Endometrium (tissue), 2 donors: Measurements from ENCODE around the gene C3orf52.

ENCODE experiments used
- FAIRE-seq: peaks from 2 replicates; lab custom pipeline; 2012; peaks lifted over from hg19 to GRCh38; lab: Jason Lieb, UNC
- donor health status: control.
- donor health status: control.

C3orf52 gene

GRCh38 chr3:112086875-112087524 is 811 bp downstream of the C3orf52 start:
- no peak for FAIRE-seq

DNA sequence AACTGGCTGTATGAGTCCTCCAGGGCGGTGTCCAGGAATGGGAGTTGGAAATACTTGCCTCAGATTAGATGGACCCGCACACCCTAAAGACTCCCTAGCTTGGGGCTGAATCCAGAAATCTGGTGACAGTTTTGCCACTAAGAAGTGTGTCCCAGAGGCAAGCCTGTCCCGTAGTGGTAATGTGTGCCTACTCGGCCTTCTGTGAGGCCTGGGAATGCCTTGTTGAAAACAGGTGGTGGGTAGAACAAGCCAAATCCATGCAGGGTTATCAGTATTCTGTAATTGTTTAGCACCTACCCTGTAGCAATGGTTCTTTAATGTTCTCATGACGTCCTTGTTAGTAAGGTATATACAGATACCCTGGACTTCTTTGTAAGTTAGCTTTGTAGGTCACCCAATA is 1.6 kb downstream of the C3orf52 start:
- FAIRE-seq: no peak

DNA sequence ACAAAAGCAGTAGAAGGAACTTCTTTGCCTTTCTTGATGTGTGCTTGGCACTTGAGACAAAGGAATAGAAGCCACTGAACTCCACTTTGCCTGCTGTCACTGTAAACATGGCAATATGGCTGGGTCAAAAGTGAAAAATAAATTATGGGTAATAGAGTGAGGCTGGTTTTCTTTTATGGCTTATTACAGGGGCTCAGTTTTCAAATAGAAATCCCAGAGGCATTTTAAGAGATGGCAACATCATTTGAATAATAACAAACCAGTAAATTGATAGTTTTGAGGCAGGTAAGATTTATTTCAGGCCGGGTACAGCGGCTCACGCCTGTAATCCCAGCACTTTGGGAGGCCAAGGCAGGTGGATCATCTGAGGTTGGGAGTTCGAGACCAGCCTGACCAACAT is 2.8 kb downstream of the C3orf52 start:
- no peak for FAIRE-seq

DNA sequence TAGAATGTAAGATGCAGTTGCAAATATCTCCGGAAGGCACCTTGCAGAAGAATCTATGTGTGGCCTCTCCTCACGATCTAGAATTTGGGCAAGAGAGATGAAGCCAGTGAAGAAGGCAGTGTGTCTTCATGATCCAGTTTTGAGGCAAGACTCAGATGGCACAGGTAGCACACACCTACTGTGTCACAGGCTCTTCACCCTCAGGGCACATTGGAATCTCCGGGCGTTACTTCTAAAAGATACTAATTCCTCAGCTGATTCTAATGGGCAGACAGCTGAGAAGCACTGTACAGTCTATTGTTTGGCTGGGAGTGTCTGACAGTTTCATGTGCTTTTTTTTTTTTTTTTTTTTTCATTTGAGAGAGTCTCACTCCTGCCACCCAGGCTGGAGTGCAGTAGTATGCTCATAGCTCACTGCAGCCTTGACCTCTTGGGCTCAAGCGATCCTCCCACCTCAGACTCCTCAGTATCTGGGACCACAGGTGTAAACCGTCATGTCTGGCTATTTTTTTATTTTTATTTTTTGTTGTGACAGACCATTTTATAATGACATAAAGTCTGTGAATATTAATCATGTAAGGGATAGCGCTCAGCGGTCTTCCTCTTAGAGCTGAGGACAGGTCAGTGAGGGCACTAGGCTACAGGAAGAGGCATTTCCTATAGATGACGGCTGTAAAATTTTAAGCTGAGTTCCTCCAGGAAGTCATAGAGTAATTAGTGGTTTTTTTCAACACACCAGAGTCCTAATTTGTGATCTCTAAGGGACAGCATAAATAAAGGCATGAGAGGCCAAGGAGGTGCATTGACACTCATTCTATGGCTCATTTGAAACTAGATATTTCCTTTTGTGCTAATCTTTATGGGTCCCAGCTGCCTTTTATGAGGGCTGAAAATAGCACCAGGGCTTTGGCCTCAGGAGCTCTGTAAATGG is 4.0 kb downstream of the C3orf52 start:
- no peak for FAIRE-seq

GRCh38 chr3:112090887-112091586 is 4.8 kb downstream of the C3orf52 start:
- FAIRE-seq: no peak

- FAIRE-seq: no peak
These were observed 6.4 kb downstream of the C3orf52 start for GRCh38 chr3:112092496-112093179.

GRCh38 chr3:112093180-112093522 is 7.0 kb downstream of the C3orf52 start:
- no peak for FAIRE-seq

GRCh38 chr3:112095731-112096130 is 9.5 kb downstream of the C3orf52 start:
- no peak for FAIRE-seq

DNA sequence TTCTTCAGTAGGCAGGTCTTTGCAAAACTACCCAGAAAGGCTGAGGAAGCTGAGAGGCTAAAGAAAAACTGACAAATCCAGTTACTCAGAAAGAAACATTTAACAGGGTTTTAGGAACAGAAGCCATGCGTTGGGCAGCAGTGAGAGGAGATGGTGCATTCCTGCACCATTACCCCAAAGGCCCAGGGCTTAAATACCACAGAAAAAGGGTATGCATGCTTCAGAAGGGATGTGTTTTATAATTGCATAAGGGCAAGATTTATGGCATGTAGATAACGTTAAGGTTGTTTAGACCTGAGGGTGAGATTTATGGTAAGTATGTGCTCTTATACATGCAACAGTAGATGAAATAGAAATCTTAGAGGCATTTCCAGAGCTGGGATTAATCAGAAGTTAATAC is 10.0 kb downstream of the C3orf52 start:
- no peak for FAIRE-seq

- no peak for FAIRE-seq
These were observed 11.2 kb downstream of the C3orf52 start for GRCh38 chr3:112097378-112097777.

- no peak for FAIRE-seq
These were observed 15.7 kb downstream of the C3orf52 start for GRCh38 chr3:112101916-112102315.

GRCh38 chr3:112104774-112105173 is 18.6 kb downstream of the C3orf52 start:
- no peak for FAIRE-seq

DNA sequence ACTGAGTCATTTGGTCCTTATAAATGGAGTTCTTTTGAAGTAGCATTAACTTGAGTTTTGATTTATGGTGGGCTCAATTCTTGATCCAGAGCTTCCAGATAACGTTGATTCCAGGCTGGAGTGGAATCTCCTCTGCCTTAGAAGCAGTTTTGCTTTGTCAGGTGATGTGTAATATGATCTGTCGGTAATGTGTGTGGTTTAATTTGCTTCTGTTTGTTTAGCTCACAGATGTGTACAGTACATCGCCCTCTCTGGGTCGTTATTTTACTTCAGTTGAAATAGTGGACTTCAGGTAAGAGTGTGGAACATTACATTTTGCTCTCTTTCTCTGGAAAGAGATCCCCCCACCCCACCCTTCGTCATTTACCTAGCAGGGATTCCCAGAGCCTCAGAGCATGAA is 23.1 kb downstream of the C3orf52 start:
- no peak for FAIRE-seq

DNA sequence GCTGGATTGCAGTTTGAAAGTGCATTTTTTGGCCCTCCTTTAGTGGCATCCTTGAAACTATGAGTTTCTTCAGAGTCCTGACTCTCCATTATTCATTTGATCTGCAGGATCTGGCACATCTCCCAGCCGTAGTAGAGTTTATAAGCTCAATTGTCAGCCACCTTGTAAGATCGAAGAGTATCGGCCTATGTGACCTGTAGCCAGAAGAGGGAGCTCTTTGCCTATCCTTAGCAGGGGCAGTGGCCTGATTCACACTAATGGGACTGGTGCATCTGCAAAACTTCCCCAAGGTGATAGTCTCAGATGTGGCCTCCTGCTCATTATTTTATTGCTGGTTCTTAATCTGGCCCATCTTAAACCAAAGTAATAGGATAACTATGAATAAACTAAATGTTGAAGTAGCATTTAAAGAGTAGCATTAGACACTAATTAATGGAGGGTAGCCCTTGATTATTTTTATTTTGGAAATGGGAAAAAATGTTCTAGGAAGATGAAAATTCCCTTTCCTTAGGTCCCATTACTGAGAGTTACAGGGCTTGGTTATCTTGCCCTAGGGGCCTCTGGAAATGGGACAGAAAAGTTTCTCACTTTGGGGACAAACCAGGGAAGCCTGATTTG is 25.7 kb downstream of the C3orf52 start:
- FAIRE-seq: no peak

- no peak for FAIRE-seq
These were observed 28.5 kb downstream of the C3orf52 start for GRCh38 chr3:112114576-112115160.

DNA sequence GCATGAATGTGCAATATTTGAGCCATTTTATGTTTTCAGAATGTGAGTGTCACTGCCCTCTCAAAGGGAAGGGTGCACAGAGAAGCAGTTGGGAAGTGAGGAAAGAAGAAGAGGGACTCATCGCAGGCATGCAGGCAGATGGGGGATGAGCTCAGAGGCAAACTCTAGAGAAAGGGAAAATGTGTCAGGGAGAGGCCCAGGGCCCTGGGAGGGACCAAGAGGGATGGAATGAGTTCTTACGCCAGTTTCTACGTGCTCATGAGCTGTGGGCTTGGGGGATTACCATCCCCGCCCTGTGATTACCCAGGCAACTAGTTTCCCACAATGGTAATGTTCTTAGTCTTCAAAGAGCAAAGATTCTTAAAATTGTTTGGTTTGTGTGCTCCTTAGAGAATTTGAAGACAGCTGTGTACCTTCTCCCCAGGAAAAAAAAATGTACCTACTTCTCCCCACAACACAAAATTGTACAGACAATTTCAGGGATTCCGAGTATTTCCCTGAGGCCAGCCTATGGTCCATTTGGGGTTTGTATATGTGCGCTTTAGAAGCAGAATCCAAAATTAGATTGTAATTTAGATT is 29.1 kb downstream of the C3orf52 start:
- no peak for FAIRE-seq

- FAIRE-seq: no peak
These were observed 29.7 kb downstream of the C3orf52 start for GRCh38 chr3:112115806-112116383.

DNA sequence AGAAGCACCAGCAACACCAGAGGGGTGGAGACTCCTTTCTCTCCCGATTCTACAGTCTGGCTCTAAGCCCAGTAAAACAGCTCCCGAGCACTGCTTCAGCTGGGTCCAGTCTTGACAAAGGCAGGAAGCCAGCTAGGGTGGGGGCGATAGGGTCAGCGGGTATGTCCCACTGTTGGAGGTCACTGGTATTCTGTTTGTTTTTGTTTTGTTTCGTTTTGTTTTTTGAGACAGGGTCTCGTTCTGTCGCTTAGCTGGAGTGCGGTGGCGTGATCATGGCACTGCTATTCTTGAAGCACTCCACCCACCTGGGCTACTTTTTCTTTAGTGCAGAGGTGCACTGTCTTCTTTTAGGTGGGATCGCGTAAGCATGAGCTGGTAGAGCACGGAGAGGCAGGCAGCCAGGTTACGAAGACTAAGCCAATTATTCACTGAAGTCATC is 30.6 kb downstream of the C3orf52 start:
- FAIRE-seq: no peak

DNA sequence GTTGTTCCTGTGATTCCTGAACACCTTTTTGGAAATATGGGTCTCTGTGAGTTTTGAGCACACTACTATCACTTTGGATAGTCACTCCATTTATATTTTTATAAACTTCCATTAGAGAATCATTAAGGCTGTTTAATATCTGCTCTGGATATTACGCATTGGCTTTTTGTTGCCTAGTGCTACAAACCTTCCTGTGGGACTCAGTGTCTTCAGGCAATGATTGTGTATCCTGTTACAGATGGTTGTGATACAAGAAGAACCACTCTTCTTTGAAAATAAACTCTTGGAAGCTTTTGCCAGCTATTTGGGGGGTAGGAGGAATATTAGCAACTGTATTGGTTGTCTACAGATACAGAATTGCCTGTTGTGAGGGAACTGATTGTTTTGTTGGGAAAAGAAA is 31.2 kb downstream of the C3orf52 start:
- FAIRE-seq: no peak

- no peak for FAIRE-seq
These were observed 31.8 kb downstream of the C3orf52 start for GRCh38 chr3:112117841-112118571.
